Measurements from ENCODE around the gene HP1BP3.

DNA sequence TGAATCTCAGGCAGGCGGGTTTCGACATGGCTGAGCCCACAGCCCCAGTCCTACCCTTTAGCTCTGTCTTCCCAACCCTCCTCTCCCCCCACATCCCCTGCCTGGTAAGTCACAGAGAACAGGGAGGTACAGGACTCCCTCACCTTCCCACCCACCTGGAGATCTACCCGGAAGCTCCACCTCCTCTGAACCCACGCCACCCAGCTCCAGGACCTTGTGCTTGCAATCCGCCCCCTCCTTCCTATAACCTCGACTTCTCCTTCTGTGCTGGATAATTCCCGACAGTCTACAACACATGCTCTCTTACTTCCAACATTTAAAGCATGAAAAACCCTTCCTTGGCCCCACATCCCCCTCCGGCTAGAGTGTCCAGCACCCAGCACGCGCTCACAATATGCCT, 91.6 kb downstream of the HP1BP3 start:
- TF ChIP-seq, protein P1, sequence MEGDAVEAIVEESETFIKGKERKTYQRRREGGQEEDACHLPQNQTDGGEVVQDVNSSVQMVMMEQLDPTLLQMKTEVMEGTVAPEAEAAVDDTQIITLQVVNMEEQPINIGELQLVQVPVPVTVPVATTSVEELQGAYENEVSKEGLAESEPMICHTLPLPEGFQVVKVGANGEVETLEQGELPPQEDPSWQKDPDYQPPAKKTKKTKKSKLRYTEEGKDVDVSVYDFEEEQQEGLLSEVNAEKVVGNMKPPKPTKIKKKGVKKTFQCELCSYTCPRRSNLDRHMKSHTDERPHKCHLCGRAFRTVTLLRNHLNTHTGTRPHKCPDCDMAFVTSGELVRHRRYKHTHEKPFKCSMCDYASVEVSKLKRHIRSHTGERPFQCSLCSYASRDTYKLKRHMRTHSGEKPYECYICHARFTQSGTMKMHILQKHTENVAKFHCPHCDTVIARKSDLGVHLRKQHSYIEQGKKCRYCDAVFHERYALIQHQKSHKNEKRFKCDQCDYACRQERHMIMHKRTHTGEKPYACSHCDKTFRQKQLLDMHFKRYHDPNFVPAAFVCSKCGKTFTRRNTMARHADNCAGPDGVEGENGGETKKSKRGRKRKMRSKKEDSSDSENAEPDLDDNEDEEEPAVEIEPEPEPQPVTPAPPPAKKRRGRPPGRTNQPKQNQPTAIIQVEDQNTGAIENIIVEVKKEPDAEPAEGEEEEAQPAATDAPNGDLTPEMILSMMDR (IDR thresholded peaks at IDR 0.05): no peak
- TF ChIP-seq POLR2A (IDR thresholded peaks at IDR 0.05): no peak
